Measurements from ENCODE around the gene ZSWIM5. TPM values are rescaled to one million over a fixed set of nuclear protein-coding genes. Genes with fewer than 3 reads are reported as not detected.

The ZSWIM5 gene
- total RNA-seq, 1 donor from 2014 or later, result 0.79 TPM

DNA sequence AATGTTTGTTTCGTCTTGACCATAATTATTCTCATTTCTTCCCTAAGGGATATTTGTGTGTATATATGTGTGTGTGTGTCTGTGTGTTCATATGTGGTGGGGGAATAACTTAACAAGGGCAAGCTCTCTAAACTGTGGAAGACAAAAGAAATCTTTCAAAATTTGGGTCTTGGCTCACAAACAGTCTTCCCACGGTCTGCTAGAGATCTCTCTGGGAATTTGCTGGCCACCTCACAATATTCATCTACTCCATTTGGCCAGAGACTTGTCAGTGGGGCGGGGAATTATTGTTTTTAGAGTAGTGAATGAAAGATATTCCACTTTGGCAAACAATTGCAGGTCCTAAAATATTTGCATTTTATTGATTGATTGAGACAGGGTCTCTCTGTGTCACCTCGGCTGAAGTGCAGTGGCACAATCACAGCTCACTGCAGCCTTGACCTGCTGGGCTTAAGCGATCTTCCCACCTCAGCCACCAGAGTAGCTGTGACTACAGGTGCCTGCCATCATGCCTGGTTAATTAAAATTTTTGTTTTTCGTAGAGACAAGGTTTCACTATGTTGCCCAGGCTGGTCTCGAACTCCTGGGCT lies 212.0 kb downstream of the ZSWIM5 start:
- H3K9ac ChIP-seq (ENCODE audit: low read length), result no peak overlapping the region
- no peaks in the 10 kb centered on the region for H3K36me3 ChIP-seq (ENCODE audit: insufficient read depth, low read length)
- no peaks in the 10 kb centered on the region for H3K4me1 ChIP-seq (ENCODE audit: insufficient read depth, low read length)
- Mint-ChIP-seq H3K4me3 (ENCODE audit: unreplicated experiment) (no peak overlapping the region), H3K36me3 (ENCODE audit: low read depth, unreplicated experiment) (no peaks in the 10 kb centered on the region), H3K9me3 (ENCODE audit: unreplicated experiment) (no peaks in the 10 kb centered on the region), H3K4me1 (ENCODE audit: low read depth, unreplicated experiment) (no peaks in the 10 kb centered on the region), H3K27ac (ENCODE audit: unreplicated experiment) (no peak overlapping the region), H3K27me3 (ENCODE audit: low read depth, unreplicated experiment) (no peaks in the 10 kb centered on the region)
- no peaks in the 10 kb centered on the region for H3K79me2 ChIP-seq (ENCODE audit: insufficient read depth, low read length)
- no peaks in the 10 kb centered on the region for H3K27me3 ChIP-seq (ENCODE audit: insufficient read depth, low read length)
- no peak for FAIRE-seq
- DNase-seq (ENCODE audit: low read depth), result no peak
- H3K4me2 ChIP-seq (ENCODE audit: low read length), result no peak overlapping the region
- no peak overlapping the region for H2AFZ ChIP-seq (ENCODE audit: low read depth, low read length)
- no peak overlapping the region for H3K27ac ChIP-seq (ENCODE audit: low read depth, low read length)
- H3K4me3 ChIP-seq (ENCODE audit: insufficient read depth, low read depth, low read length), result no peak overlapping the region
- H3K9me3 ChIP-seq (ENCODE audit: insufficient read depth, low read depth, low read length), result no peaks in the 10 kb centered on the region
- TF ChIP-seq, protein P1, sequence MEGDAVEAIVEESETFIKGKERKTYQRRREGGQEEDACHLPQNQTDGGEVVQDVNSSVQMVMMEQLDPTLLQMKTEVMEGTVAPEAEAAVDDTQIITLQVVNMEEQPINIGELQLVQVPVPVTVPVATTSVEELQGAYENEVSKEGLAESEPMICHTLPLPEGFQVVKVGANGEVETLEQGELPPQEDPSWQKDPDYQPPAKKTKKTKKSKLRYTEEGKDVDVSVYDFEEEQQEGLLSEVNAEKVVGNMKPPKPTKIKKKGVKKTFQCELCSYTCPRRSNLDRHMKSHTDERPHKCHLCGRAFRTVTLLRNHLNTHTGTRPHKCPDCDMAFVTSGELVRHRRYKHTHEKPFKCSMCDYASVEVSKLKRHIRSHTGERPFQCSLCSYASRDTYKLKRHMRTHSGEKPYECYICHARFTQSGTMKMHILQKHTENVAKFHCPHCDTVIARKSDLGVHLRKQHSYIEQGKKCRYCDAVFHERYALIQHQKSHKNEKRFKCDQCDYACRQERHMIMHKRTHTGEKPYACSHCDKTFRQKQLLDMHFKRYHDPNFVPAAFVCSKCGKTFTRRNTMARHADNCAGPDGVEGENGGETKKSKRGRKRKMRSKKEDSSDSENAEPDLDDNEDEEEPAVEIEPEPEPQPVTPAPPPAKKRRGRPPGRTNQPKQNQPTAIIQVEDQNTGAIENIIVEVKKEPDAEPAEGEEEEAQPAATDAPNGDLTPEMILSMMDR (IDR thresholded peaks at IDR 0.05; ENCODE audit: insufficient read depth, low read depth, low read length), result no peak
- no peak for TF ChIP-seq EZH2 (IDR thresholded peaks at IDR 0.05; ENCODE audit: insufficient read depth, low read length)
- no peaks in the 10 kb centered on the region for H4K20me1 ChIP-seq (ENCODE audit: insufficient read depth, low read length)

DNA sequence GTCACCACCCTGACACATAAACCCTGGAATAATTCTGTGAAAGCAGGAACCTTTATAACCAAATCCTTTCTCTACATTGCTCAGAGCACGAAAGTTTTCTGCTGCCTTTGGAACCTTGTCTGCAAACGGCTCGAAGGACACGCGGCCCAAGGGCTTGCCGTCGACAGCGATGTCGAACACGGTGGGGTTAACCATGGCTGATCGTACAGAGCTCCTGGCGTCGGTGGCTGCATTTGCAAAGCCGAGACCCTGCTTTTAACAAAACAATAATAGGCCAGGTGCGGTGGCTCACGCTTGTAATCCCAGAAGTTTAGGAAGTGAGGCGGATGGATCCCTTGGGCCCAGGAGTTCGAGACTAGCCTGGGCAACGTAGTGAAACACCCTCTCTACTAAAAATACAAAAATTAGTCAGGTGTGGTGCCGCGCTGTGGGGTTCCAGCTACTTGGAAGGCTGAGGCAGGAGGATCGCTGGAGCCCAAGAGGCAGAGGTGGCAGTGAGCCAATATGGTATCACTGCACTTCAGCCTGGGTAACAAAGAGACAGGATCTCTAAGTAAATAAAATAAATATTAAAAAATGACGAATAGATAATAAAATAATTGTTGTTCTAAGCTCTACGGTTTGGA lies 217.8 kb downstream of the ZSWIM5 start:
- Histone ChIP-seq H3K27me3 (ENCODE audit: insufficient read depth, low read length) (no peaks in the 10 kb centered on the region), H3K36me3 (ENCODE audit: insufficient read depth, low read length) (no peaks in the 10 kb centered on the region), H3K9me3 (ENCODE audit: insufficient read depth, low read depth, low read length) (no peaks in the 10 kb centered on the region), H3K4me2 (ENCODE audit: low read length) (no peak overlapping the region), H3K4me1 (ENCODE audit: insufficient read depth, low read length) (peaks cover 12% of the 10 kb centered on the region), H2AFZ (ENCODE audit: low read depth, low read length) (no peak overlapping the region), H3K4me3 (ENCODE audit: insufficient read depth, low read depth, low read length) (no peak overlapping the region), H3K79me2 (ENCODE audit: insufficient read depth, low read length) (peaks cover 21% of the 10 kb centered on the region), H4K20me1 (ENCODE audit: insufficient read depth, low read length) (peaks cover 4% of the 10 kb centered on the region), H3K9ac (ENCODE audit: low read length) (no peak overlapping the region), H3K27ac (ENCODE audit: low read depth, low read length) (no peak overlapping the region)
- H3K4me3 Mint-ChIP-seq (ENCODE audit: unreplicated experiment), result no peak overlapping the region
- H3K27ac Mint-ChIP-seq (ENCODE audit: unreplicated experiment), result no peak overlapping the region
- no peaks in the 10 kb centered on the region for H3K27me3 Mint-ChIP-seq (ENCODE audit: low read depth, unreplicated experiment)
- H3K36me3 Mint-ChIP-seq (ENCODE audit: low read depth, unreplicated experiment), result peaks cover 2% of the 10 kb centered on the region
- peaks cover 6% of the 10 kb centered on the region for H3K4me1 Mint-ChIP-seq (ENCODE audit: low read depth, unreplicated experiment)
- no peaks in the 10 kb centered on the region for H3K9me3 Mint-ChIP-seq (ENCODE audit: unreplicated experiment)
- DNase-seq (ENCODE audit: low read depth) (no peak), FAIRE-seq (no peak)
- TF ChIP-seq EZH2 (IDR thresholded peaks at IDR 0.05; ENCODE audit: insufficient read depth, low read length), result no peak
- TF ChIP-seq, protein P1 (IDR thresholded peaks at IDR 0.05; ENCODE audit: insufficient read depth, low read depth, low read length), result no peak

Data from astrocyte (in vitro differentiated cells and primary cell).